Measurements from ENCODE around the gene RIPPLY1. TPM values are rescaled to one million over a fixed set of nuclear protein-coding genes. Genes with fewer than 3 reads are reported as not detected.

RIPPLY1 gene
- total RNA-seq, 4 donors from 2014 or later, result not detected

- 89% methylated on average over 3 of the region's 4 CpGs for WGBS
- Histone ChIP-seq H3K4me1 (no peaks in the 10 kb centered on the region), H3K36me3 (no peaks in the 10 kb centered on the region), H3K27ac (no peak overlapping the region), H3K27me3 (no peaks in the 10 kb centered on the region), H3K4me3 (no peak overlapping the region), H3K9me3 (no peaks in the 10 kb centered on the region)
- no peak for DNase-seq (ENCODE audit: low spot score in 2 of 2)
- TF ChIP-seq POLR2AphosphoS5 (IDR thresholded peaks at IDR 0.05) (no peak), CTCF (IDR thresholded peaks at IDR 0.05) (no peak), POLR2A (IDR thresholded peaks at IDR 0.05) (no peak), EP300 (IDR thresholded peaks at IDR 0.05) (no peak)
Observed at GRCh38 chrX:106901781-106902219, 1.3 kb downstream of the RIPPLY1 start.

GRCh38 chrX:106901341-106901740, 1.8 kb downstream of the RIPPLY1 start:
- WGBS, result 79% methylated on average over 2 of the region's 3 CpGs
- Histone ChIP-seq H3K36me3 (no peaks in the 10 kb centered on the region), H3K9me3 (no peaks in the 10 kb centered on the region), H3K27me3 (no peaks in the 10 kb centered on the region), H3K4me1 (no peaks in the 10 kb centered on the region), H3K27ac (no peak overlapping the region), H3K4me3 (no peak overlapping the region)
- TF ChIP-seq CTCF (IDR thresholded peaks at IDR 0.05) (no peak), POLR2A (IDR thresholded peaks at IDR 0.05) (no peak), POLR2AphosphoS5 (IDR thresholded peaks at IDR 0.05) (no peak), EP300 (IDR thresholded peaks at IDR 0.05) (no peak)
- no peak for DNase-seq (ENCODE audit: low spot score in 2 of 2)

- H3K27ac ChIP-seq, result no peak overlapping the region
- TF ChIP-seq POLR2A (IDR thresholded peaks at IDR 0.05), result no peak
- no peak for TF ChIP-seq EP300 (IDR thresholded peaks at IDR 0.05)
- no peak overlapping the region for H3K4me3 ChIP-seq
- H3K27me3 ChIP-seq, result no peaks in the 10 kb centered on the region
- no peaks in the 10 kb centered on the region for H3K9me3 ChIP-seq
- H3K4me1 ChIP-seq, result no peaks in the 10 kb centered on the region
- WGBS, result 92% methylated on average over 1 of the region's 1 CpG
- H3K36me3 ChIP-seq, result no peaks in the 10 kb centered on the region
- DNase-seq (ENCODE audit: low spot score in 2 of 2), result no peak
Observed at GRCh38 chrX:106899841-106900240, 3.3 kb downstream of the RIPPLY1 start.

GRCh38 chrX:106899276-106899675, 3.9 kb downstream of the RIPPLY1 start:
- H3K36me3 ChIP-seq, result no peaks in the 10 kb centered on the region
- H3K9me3 ChIP-seq, result no peaks in the 10 kb centered on the region
- TF ChIP-seq POLR2A (IDR thresholded peaks at IDR 0.05) (no peak), POLR2AphosphoS5 (IDR thresholded peaks at IDR 0.05) (no peak), EP300 (IDR thresholded peaks at IDR 0.05) (no peak), CTCF (IDR thresholded peaks at IDR 0.05) (no peak)
- H3K27ac ChIP-seq, result no peak overlapping the region
- no peak for DNase-seq (ENCODE audit: low spot score in 2 of 2)
- no peaks in the 10 kb centered on the region for H3K27me3 ChIP-seq
- no peaks in the 10 kb centered on the region for H3K4me1 ChIP-seq
- 64% methylated on average over 2 of the region's 2 CpGs for WGBS
- H3K4me3 ChIP-seq, result no peak overlapping the region

- Histone ChIP-seq H3K4me1 (no peaks in the 10 kb centered on the region), H3K36me3 (no peaks in the 10 kb centered on the region), H3K27ac (no peak overlapping the region), H3K4me3 (no peak overlapping the region), H3K27me3 (no peaks in the 10 kb centered on the region), H3K9me3 (no peaks in the 10 kb centered on the region)
- 28% methylated on average over 1 of the region's 1 CpG for whole genome bisulfite sequencing
- no peak for TF ChIP-seq POLR2A (IDR thresholded peaks at IDR 0.05)
- TF ChIP-seq CTCF (IDR thresholded peaks at IDR 0.05), result no peak
- TF ChIP-seq POLR2AphosphoS5 (IDR thresholded peaks at IDR 0.05), result no peak
- TF ChIP-seq EP300 (IDR thresholded peaks at IDR 0.05), result no peak
- DNase-seq (ENCODE audit: low spot score in 2 of 2), result no peak
Observed at GRCh38 chrX:106898462-106898861, 4.7 kb downstream of the RIPPLY1 start.

- H3K27ac ChIP-seq, result no peak overlapping the region
- TF ChIP-seq CTCF (IDR thresholded peaks at IDR 0.05), result no peak
- TF ChIP-seq POLR2A (IDR thresholded peaks at IDR 0.05), result no peak
- TF ChIP-seq EP300 (IDR thresholded peaks at IDR 0.05), result no peak
- TF ChIP-seq POLR2AphosphoS5 (IDR thresholded peaks at IDR 0.05), result no peak
- no peaks in the 10 kb centered on the region for H3K27me3 ChIP-seq
- no peaks in the 10 kb centered on the region for H3K9me3 ChIP-seq
- no peak for DNase-seq (ENCODE audit: low spot score in 2 of 2)
- WGBS, result 71% methylated on average over 6 of the region's 6 CpGs
- no peak overlapping the region for H3K4me3 ChIP-seq
- H3K4me1 ChIP-seq, result no peaks in the 10 kb centered on the region
- no peaks in the 10 kb centered on the region for H3K36me3 ChIP-seq
Observed at GRCh38 chrX:106897259-106897658, 5.9 kb downstream of the RIPPLY1 start.
